ENCODE results near the gene PCNT.
"Not testable (repeated sequence)": the region's sequence is repeated elsewhere in the genome, so short reads cannot be mapped to it uniquely, and the experiment has no call there.

The PCNT gene

GRCh38 chr21:46304437-46304836, 19.5 kb upstream of the PCNT start:
- no peak for DNase-seq (ENCODE audit: low read depth in 3 of 3)

DNA sequence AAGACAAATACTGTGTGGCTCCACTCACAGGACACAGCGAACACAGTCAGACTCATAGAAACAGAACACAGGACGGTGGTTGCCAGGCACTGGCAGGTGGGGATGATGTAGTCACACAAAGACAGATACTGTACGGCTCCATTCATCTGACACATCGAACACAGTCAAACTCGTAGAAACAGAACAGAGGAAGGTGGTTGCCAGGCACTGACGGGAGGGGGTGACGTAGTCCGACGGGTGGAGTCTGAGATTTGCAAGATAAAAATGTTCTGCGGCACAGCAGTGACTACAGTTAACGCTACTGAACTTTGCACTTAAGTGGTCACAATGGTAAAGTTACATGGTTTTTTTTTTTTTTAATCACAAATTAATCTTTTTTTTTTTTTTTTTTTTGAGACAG, 19.0 kb upstream of the PCNT start:
- no peak for DNase-seq (ENCODE audit: low read depth in 3 of 3)

DNA sequence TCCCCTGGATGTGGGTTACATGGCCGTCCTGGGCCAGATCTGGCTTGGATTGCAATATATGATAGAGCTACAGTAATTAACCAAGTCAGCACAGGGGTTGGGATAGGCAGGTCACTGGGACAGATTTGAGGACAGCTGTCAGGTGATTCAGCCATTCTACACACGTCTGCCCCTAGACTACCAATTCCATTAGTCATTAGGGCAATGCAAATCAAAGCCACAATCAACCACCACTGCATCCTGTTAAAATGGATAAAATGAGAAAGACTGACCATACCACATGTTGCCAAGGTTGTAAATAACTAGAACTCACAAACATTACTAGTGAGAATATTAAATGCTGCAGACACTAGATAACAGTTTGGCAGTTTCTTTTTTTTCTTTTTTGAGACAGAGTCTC, 16.3 kb upstream of the PCNT start:
- no peak for DNase-seq (ENCODE audit: low read depth in 3 of 3)

GRCh38 chr21:46308431-46308830, 15.5 kb upstream of the PCNT start:
- no peak for DNase-seq (ENCODE audit: low read depth in 3 of 3)

DNA sequence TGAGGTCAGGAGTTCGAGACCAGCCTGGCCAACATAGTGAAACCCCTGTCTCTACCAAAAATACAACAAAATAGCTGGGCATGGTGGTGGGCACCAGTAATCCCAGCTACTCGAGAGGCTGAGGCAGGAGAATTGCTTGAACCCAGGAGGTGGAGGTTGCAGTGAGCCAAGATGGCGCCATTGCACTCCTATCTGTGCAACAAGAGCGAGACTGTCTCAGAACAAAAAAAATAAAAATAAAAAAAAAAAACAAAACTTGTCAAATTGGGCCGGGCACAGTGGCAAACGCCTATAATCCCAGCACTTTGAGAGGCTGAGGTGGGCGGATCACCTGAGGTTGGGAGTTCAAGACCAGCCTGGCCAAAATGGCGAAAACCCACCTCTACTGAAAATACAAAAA, 13.7 kb upstream of the PCNT start:
- not testable (repeated sequence) for DNase-seq (ENCODE audit: low read depth in 3 of 3)

DNA sequence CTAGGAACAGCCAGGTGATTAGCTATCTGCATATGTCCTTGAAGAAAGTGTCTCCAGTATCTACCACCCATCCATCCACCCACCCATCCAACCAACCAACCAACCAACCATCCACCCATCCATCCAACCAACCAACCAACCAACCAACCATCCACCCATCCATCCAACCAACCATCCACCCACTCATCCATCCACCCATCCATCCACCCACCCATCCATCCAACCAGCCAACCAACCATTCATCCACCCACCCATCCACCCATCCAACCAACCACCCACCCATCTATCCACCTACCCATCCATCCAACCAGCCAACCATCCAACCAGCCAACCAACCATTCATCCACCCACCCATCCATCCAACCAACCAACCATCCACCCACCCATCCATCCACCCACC, 12.4 kb upstream of the PCNT start:
- no peak for DNase-seq (ENCODE audit: low read depth in 3 of 3)

GRCh38 chr21:46312949-46313348, 11.0 kb upstream of the PCNT start:
- no peak for DNase-seq (ENCODE audit: low read depth in 3 of 3)

- no peak for DNase-seq (ENCODE audit: low read depth in 3 of 3)
Measured at GRCh38 chr21:46314441-46315020, 9.4 kb upstream of the PCNT start.

- DNase-seq (ENCODE audit: low read depth in 3 of 3): no peak
Measured at GRCh38 chr21:46316708-46317324, 7.1 kb upstream of the PCNT start.

GRCh38 chr21:46317710-46318463, 6.1 kb upstream of the PCNT start:
- DNase-seq (ENCODE audit: low read depth in 3 of 3): no peak

- DNase-seq (ENCODE audit: low read depth in 3 of 3): no peak
Measured at GRCh38 chr21:46318464-46318845, 5.5 kb upstream of the PCNT start.

GRCh38 chr21:46319186-46319585, 4.8 kb upstream of the PCNT start:
- no peak for DNase-seq (ENCODE audit: low read depth in 3 of 3)

DNA sequence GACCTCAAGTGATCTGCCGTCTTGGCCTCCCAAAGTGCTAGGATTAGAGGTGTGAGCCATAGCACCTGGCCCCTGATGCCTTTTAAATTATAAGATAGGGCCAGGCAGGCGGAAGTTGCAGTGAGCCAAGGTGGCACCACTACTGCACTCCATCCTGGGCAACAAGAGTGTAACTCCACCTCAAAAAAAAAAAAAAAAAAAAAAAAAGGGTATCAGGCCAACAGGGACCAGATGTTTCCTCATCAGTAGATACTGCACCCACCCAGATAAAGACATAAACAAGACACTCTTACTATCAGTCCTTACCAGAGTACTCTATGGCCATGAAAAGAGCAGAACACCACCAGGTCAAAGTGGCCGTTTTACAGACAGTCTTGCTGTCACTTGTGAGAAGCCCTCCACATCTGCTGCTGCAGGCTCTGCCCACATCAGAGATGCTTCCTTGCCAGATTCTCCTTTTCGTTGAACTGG, 3.6 kb upstream of the PCNT start:
- no peak for DNase-seq (ENCODE audit: low read depth in 3 of 3)

DNA sequence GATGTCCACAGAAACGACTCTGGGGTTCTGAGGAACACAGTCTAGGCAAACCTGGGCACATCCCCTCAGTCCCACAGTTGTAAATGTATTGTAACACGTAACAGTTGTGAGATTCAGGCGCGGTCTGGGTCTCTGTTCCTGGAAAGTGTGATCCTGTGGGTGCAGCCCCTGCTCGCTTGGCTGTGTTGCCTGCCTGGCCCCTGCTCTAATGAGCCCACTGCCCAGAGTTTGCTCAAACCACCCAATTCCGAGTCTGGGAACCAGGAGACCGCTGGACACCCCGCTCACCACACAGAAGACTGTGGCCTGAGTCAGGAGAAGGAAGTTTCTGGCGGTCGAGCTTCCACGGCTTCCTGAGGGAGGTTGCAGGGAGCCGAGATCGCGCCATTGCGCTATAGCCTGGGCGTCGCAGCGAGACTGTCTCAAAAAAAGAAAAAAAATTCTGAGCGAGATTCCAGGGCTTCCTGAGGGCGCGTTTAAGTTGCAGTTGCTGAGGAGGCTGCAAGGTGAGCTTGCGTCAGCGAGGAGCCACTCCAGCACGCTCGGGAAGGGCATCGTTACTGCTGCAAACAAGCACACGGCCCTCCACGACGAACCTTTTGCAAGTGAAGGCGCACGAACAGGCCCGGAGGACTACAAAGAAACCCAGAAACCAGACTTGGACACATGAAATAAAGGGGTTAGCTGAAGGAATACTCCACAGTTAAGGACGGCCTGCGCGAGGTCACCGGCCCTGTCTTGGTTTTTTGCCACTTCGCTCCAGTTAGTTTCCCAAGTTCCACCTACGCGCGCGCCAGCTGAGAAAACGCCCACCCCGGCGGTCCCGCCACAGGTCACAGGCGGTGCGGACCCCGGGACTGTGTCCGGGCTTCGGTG, 1.4 kb upstream of the PCNT start:
- DNase-seq (ENCODE audit: low read depth in 3 of 3): no peak

GRCh38 chr21:46323227-46323709, 688 bp upstream of the PCNT start:
- no peak for DNase-seq (ENCODE audit: low read depth in 3 of 3)

DNA sequence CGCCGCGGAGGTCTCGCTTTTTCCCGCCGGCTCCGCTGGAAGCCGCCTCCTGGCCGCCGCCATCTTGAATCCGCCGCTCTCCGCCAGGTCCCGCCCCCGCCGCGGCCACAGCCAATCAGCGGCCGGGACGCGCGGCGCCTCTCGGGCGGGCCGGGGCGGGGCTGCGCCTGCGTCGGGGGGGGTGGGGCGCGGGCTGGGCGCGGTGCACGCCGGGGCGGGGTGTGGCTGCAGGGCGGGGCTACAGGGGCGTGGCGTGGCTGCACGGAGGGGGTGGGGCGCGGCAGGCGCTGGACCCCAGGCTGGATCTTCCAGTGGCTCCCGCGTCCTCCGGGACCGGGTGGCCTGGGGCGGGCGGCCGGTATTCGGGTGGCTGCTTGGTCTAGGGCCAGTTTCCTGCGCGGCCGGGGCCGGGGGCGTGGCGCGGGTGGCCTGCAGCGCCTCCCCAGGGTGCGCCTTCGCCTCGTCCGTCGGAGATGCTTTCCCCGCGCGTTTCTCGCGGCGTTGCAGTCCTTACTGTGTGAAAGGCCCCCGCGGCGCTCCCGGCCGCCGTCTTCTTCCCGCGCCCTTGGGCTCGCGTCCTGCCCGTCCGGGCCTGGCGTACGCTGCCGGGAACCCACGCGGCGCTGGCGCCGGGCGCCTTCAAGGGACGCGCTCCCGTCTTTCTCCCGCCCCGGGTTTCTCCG, 575 bp downstream of the PCNT start:
- peak; percentile 78 to 88 (median 82) for DNase-seq (ENCODE audit: low read depth in 3 of 3)

GRCh38 chr21:46325073-46325912, 1.3 kb downstream of the PCNT start:
- DNase-seq (ENCODE audit: low read depth in 3 of 3): peak in 1 of 3 experiments; percentile 14

GRCh38 chr21:46326110-46326703, 2.3 kb downstream of the PCNT start:
- DNase-seq (ENCODE audit: low read depth in 3 of 3): no peak

GRCh38 chr21:46327711-46328110, 3.8 kb downstream of the PCNT start:
- no peak for DNase-seq (ENCODE audit: low read depth in 3 of 3)

- DNase-seq (ENCODE audit: low read depth in 3 of 3): no peak
Measured at GRCh38 chr21:46328151-46328550, 4.2 kb downstream of the PCNT start.
